ENCODE results near the gene SIGLEC11.
"Not testable (repeated sequence)": the region's sequence is repeated elsewhere in the genome, so short reads cannot be mapped to it uniquely, and the experiment has no call there.

The SIGLEC11 gene

DNA sequence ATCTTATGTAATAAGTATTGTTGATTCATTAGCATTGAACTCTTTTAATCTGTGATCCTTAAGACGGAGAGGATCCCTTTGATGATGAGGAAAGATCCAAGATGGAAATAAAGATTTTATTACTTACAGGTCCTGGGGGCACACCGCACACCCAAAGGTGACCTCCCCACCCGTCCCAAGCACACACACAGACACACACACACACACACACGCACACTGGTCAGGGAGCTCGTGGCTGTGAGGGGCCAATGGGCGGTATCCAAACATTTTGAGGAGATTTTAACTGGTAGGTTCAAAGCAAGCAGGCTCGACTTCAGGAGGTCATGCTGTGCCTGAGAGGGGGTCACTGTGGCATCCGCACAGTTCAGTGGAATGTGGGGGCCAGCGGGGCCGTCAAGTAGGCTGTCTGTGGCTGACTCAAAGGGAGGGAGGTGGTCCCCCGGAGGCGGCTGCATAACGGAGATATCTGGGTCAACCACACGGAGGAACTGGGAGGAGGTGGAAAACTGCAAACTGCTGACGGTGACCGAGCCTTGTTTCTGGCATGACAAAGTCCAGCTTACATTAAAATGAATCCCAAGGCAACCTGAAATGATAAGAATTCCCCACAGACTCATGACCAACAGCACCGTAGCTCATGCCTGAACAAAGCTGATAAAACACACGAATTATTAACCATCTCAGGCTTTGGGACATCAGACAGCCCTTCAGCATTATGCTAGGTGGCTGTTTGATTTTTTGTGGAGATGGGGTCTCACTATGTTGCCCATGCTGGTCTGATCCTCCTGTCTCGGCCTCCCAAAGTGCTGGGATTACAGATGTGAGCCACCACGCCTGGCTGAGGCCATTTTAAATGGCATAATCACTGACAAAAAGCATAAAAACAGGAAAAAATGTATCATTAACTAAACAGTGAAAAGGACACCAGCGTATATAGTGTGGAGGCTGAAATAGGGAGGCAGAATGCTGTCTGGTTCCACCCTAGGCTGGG lies 20.9 kb upstream of the SIGLEC11 start:
- DNase-seq (ENCODE audit: low read depth, low spot score) = no peak

DNA sequence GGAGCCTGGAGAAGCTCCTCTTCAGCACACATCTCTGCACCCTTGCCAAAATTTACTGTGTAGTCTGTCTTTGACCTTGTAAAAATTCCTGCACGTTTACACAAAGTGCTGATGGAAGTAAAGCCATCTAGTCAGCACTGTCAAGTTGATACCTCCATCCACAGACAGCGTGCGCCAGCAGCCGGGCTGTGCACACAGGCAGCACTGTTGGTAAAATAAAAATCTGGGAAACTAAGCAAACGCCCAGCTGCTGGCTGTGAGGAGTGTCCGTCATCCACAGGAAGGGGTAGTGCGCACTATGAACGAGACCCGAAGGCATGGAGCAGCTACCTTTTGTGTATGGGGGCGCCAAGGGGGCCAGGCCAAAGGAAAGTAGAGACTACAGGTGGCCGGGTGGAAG lies 17.4 kb upstream of the SIGLEC11 start:
- no peak for DNase-seq (ENCODE audit: low read depth, low spot score)

DNA sequence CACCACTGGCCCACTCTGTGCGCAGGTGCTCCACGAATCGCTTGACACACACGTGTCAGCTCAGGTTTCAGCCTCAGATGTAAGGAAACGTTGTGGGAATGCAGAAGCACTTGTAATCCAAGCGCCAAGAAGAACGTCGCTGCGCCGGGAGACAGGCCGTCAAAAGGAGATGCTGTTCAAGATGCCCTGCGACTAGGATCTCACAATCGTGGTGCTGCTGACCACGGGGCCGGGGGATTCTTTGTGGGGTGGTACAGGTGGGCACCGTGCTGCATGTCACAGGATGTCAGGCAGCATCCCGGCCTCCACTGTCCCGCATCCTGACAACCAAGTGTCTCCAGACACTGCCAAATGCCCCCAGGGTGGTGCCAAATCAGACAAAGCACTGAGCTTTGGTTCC lies 16.9 kb upstream of the SIGLEC11 start:
- DNase-seq (ENCODE audit: low read depth, low spot score) = no peak

DNA sequence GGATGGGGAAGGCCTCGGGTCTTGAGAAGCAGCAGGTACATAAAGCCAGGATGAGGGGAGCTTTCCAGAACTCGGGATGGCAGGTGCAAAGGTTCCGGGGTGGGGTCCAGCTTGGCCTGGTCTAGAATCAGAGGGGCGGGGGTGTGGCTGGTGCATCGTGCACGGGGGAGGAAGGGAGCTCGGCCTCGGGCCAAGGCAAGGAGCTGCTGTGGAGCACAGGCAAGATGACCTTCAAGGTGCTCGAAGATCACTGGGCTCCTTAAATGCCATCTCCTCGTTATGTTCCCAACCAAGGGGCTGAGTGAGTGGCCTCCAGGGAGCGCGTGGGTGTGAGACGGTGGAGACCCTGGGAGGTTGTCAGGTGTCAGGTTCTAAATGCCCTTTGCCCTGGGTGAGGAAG lies 16.1 kb upstream of the SIGLEC11 start:
- DNase-seq (ENCODE audit: low read depth, low spot score) = no peak

DNA sequence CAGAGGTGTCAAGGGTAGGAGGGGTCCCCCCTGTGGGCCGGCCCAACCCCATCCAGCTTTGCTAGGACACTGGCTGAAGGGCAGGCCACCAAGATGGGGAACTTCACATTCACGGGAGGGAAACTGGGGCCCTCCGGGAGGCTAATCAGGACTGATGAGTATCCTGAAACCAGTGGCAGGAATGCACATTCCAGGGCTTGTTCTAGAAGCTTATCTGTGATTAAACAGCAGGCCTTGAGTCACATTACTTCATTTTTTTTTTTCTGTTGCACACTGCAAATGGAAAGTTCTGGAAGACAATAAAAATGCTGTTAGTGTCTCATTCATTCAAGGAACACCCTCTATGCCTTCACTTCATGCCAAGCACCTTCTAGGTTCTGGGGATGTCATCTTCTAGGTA lies 15.5 kb upstream of the SIGLEC11 start:
- no peak for DNase-seq (ENCODE audit: low read depth, low spot score)

DNA sequence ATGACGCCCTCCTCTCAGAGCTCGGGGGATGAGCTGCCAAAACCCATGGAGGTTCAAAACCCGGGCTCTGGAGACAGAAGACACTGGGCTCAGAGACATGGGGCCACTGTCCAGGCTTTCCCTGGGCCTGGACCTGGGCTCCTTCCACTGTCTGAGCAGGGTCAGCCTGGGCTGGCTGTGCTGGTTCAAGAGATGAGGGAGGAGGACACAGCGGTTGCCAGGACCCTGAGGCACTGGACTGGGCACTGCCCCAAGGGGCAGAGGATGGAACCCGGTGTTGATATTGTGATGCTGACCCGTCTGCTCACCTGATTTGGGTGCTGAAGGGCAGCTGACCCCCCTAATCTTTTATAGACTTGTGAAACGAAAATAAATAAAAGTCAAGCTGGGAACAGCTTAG lies 14.1 kb upstream of the SIGLEC11 start:
- no peak for DNase-seq (ENCODE audit: low read depth, low spot score)

DNA sequence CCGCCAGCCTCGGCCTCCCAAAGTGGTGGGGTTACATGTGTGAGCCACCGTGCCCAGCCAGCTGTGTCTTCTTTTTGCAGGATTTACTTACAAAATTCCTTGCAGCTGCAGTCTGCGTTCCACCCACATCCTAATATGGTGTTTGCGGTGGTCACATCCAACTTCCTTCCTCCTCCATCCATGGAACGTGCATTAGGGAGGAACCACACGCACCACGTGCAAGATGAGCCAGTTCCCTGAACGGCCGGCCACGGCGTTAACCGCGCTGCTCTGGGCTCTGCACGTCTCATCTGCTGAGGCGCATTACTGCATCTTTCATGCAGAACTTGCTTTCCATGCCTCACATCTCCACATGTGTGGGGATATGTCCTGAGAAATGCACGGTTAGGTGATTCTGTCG lies 13.0 kb upstream of the SIGLEC11 start:
- DNase-seq (ENCODE audit: low read depth, low spot score) = no peak

DNA sequence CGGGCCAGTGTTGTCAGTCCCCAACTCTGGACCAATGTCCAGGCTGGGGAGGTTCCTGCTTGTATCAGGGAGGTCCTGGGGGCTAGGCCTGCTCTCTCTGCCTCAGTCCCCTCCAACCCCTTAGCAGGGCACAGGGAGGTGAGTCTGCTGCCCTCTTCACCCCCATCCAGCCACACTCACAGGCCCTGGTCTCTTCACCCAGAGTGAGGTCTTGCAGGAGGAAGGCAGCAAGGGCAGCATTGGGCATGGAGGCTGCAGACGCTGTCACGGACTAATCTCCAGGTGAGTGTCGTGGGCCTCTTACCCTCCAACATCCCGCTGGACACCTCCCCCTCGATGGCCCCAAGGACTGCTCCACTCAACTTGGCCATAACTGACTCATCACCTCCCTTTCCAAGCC lies 11.9 kb upstream of the SIGLEC11 start:
- no peak for DNase-seq (ENCODE audit: low read depth, low spot score)

DNA sequence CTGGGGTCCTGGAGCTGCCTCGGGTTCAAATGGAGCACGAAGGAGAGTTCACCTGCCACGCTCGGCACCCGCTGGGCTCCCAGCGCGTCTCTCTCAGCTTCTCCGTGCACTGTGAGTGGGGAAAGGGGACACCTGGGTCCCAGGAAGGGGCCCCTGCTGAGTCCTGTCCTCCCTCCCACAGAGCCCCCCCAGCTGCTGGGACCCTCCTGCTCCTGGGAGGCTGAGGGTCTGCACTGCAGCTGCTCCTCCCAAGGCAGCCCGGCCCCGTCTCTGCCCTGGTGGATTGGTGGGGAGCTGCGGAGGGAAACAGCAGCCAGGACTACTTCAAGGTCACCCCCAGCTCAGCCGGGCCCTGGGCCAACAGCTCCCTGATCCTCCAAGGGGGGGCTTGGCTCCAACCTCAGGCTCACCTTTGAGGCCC lies 11.0 kb upstream of the SIGLEC11 start:
- DNase-seq (ENCODE audit: low read depth, low spot score) = no peak

DNA sequence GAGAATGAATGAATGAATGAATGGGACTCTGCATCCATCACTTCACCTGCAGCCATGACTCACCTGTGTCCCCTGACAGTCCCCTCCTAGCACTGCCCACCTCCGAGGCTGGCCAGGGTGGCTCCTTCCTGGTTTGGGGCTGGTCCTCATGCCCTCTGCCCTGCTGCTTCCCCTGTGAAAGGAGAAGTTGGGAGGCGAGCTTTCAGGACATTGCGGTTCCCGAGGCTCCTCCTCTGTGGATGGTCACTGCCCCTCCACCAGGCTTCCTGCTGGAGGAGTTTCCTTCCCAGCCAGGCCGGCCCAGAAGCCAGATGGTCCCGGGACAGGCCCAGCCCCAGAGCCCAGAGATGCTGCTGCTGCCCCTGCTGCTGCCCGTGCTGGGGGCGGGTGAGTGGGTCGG lies 8.4 kb upstream of the SIGLEC11 start:
- not testable (repeated sequence) for DNase-seq (ENCODE audit: low read depth, low spot score)

DNA sequence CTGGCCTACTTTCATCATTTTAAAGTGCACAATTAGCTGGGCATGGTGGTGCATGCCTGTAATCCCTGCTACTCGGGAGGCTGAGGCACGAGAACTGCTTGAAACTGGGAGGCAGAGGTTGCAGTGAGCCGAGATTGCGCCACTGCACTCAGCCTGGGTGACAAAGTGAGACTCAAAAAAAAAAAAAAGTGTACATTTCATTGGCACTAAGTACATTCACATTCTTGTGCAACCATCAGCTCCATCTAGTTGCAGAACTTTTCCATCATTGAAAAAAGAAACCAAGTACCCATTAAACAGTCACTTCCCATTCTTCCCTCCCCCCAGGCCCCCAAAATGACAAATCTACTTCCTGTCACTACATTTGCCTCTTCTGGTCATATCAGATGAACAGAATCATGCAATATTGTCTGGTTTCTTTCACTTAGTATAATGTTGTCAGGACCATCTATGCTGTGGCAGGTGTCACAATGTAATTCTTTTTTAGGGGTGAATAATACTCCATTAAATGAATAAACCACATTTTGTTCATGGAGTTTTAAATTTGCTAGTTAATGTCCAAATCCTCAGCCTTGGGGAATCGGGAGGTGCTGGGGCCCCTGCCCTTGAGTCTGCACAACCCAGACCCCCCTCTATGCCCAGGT lies 7.4 kb upstream of the SIGLEC11 start:
- no peak for DNase-seq (ENCODE audit: low read depth, low spot score)

DNA sequence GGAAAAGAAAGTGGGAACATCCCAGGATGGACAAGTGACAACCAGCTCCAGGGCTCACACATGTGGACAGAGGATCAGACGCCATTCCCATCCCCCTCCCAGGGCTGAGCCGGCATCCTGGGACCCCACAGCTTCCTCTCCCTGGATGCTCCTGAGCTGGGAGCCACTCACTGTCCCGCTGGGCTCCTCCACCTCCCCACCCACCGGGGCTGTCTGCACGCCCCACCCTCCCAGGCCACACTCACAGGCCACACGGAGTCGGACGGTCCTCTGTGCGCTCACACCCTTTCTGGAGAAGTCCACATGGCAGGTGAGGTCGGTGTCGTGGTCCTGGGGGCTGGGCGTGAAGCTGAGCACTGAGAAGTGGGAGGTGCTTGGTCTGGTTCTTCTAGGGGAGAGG lies 1.1 kb downstream of the SIGLEC11 start:
- DNase-seq (ENCODE audit: low read depth, low spot score) = not testable (repeated sequence)

DNA sequence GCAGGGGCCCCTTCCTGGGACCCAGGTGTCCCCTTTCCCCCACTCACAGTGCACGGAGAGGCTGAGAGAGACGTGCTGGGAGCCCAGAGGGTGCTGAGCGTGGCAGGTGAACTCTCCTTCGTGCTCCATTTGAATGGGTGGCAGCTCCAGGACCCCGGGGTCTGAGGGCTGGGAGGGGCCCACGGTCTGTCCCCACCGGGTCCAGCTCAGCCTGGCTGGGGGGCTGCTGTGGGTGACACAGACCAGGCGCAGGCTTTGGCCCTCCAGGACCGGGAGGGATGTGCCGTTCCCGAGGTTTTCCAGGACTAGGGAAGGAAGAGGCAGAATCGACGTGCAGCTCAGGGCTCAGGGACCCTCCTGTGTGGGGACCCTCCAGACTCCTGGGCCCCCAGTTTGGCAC lies 2.4 kb downstream of the SIGLEC11 start:
- not testable (repeated sequence) for DNase-seq (ENCODE audit: low read depth, low spot score)

DNA sequence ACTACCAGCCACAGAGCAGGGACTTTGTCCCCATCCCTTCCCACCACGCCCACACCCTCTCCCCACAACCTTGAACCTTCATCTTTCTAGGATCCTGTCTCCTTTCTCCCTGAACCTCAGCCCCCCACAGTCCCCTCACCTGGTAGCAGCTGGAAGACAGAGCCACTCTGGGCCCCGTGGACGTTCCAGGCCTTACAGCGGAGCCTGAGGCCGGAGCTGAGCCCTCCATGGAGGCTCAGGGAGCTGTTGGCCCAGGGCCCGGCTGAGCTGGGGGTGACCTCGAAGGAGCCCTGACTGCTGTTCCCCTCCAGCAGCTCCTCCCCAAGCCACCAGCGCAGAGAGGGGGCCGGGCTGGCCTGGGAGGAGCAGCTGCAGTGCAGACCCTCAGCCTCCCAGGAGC lies 2.8 kb downstream of the SIGLEC11 start:
- DNase-seq (ENCODE audit: low read depth, low spot score) = not testable (repeated sequence)

DNA sequence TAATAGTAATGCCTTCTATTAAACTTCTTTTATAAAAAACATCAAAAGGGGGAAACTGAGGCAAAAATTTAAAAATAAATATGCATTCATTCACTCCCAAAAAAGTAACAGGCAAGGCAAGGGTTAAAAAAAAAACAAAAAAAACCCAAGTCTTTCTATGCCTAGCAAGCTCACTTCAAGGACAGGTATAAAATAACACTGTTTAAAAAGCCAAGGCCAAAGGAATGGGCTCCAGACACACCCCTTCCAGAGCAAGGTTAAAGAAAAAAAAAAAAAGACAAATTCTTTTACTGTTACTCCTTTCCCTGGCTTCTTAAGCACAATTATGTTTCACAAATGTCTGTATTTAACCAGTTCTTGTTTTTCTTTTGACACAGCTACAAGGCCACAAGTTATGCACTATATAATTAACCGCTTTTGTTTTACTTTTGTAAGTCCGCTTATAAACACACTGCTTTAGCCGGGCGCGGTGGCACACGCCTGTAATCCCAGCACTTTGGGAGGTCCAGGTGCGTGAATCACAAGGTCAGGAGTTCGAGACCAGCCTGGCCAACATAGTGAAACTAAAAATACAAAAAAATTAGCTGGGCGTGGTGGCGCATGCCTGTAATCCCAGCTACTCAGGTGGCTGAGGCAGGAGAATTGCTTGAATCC lies 3.6 kb downstream of the SIGLEC11 start:
- no peak for DNase-seq (ENCODE audit: low read depth, low spot score)

DNA sequence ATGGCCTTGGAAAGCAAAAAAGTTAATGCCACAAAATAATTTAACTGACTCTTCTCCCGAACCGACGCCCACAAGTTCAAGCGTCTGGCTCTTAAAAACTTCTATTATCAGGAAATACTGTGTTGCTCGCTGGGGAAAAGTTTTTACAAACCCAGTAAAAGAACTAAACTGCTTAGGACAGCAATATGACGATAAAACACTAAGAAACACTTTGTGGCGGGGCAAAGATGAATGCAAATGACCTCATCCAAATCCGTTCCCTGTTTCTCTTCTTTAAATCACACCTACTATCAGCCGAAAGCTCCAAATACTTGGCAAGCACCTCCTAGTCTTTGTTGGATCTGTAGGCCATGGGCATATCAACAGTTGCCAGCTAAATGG lies 4.9 kb downstream of the SIGLEC11 start:
- no peak for DNase-seq (ENCODE audit: low read depth, low spot score)

DNA sequence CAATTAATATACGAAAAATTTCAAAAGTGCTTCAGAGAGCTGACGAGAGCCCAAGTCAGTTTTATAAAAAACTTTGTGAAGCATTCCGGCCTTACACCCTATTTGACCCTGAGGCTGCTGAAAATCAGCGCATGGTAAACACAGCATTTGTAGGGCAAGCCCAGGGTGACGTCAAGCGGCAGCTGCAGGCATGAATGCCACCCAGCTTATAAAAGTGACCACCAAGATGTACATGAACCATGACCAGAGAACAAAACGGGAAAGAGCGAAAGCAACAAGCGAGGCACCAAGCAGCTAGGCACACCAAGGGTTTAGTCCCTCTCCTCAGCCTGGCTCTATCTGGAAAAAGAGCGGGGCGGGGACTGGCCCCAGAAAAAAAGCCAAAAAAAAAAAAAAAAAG lies 6.0 kb downstream of the SIGLEC11 start:
- no peak for DNase-seq (ENCODE audit: low read depth, low spot score)

DNA sequence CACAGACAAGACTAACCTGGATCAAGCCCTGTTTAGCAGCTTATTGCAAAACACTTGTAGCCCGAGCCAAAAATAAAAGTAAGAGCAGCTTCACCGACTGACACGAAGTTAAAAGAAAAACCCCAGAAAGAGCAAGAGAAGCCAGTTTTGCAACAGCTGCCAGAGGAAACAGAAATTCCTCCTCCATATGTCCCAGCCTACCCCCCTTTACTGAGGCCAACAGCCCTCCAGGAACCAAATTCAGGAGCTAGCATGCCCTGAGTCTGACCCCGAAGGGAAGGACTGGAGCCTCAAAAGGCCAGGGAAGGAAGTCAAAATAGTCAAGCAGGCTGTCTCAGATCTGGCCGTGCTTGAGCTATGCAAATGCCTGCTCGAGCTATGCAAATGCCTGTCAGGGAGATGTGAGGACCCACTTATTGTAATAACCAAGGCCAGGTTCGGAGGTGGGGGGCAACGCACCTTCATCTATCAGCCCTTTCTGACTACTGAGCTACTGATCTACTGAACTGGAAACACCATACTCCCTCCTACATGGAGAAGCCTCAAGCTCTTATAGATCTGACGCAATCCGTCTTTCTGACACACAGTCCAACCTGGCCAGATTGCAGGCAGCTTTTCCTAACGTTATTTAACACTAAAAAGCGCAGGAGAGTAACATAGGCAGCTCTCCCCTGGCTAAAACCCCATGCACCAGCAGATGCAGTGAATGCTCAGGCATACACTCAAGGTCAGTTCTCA lies 6.7 kb downstream of the SIGLEC11 start:
- no peak for DNase-seq (ENCODE audit: low read depth, low spot score)

DNA sequence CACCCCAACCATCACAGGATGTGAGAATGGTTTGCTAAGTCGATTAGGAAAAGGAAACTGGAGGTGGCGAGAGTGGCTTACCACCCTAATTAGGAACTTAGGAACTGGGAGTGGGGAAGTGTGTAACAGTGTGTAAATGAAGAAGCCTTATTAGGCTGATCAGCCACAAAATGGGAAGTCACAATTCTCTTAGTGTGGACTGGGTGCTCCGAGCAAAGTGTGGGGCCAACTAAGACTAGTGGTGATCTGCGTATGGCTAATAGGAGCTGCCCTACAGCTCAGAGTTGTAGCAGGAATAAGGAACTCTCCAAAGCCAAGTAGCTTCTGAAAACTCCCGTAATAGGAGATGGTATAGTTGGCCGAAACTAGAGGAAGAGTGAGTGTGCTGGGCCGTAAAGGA lies 7.6 kb downstream of the SIGLEC11 start:
- DNase-seq (ENCODE audit: low read depth, low spot score) = no peak

DNA sequence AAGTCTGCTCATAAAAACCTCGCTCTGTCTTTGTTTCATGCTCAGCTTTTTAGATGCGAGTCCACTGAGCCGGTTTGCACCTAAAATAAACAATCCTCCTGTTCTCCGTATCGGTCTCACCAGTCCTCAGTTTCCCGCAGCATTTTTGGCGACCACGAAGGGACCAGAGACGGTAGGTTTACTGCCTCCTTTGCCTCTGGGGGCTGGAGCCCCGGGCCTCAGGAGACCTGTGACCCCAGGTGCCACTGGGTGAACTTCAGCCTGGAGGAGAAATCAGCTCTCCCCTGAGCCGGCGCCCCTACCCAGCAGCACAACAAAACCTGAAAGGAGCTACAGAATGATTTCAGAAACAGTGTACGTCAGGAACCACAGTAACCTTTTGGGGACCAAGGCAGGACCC lies 8.1 kb downstream of the SIGLEC11 start:
- DNase-seq (ENCODE audit: low read depth, low spot score) = no peak

DNA sequence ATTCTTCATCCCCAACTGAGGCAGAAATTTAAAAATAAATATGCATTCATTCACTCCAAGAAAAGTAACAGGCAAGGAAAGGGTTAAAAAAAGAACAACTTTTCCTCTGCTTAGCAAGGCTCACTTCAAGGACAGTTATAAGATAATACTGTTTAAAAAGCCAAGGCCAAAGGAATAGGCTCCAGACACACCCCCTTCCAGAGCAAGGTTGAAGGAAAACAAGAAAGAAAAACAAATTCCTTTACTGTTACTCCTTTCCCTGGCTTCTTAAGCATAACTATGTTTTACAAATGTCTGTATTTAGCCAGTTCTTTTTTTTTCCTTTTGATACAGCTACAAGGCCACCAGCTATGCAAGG lies 8.5 kb downstream of the SIGLEC11 start:
- DNase-seq (ENCODE audit: low read depth, low spot score) = no peak

Measured in brain pericyte (primary cell).